22Rv1 (cell line): ENCODE measurements around the gene GMFB.
"Not testable (repeated sequence)": the region's sequence is repeated elsewhere in the genome, so short reads cannot be mapped to it uniquely, and the experiment has no call there.

Source experiments
- H3K27ac ChIP-seq: fragments of 450-650 bp; 2 replicates; pipeline ENCODE4 v1.5.1; 2017
- CTCF ChIP-seq: fragments of 450-650 bp; IDR thresholded peaks from 2 replicates; pipeline ENCODE4 v1.5.1; 2017; ENCODE audit warnings: mild to moderate bottlenecking
- ZFX ChIP-seq: fragments of 450-650 bp; IDR thresholded peaks from 2 replicates; pipeline ENCODE4 v1.6.1; 2017; ENCODE audit warnings: antibody characterized with exemption, borderline replicate concordance

The GMFB gene

GRCh38 chr14:54440476-54440872 lies 48.3 kb downstream of the GMFB start:
- H3K27ac ChIP-seq: peak overlapping the region; percentile 98
- TF ChIP-seq ZFX (no peak), CTCF (no peak)

GRCh38 chr14:54440037-54440436 lies 48.7 kb downstream of the GMFB start:
- peak overlapping the region; percentile 98 for H3K27ac ChIP-seq

GRCh38 chr14:54438703-54439102 lies 50.1 kb downstream of the GMFB start:
- no peak for TF ChIP-seq ZFX
- no peak for TF ChIP-seq CTCF

More at GRCh38 chr14:54440037-54440436, 48.7 kb downstream of the GMFB start:
- no peak for TF ChIP-seq ZFX
- TF ChIP-seq CTCF: no peak

GRCh38 chr14:54437954-54438353 lies 50.8 kb downstream of the GMFB start:
- H3K27ac ChIP-seq: not testable (repeated sequence)

More at GRCh38 chr14:54438703-54439102, 50.1 kb downstream of the GMFB start:
- H3K27ac ChIP-seq: no peak overlapping the region

- TF ChIP-seq CTCF (no peak), ZFX (no peak)
- H3K27ac ChIP-seq: no peak overlapping the region
Measured at GRCh38 chr14:54435500-54435981, 53.2 kb downstream of the GMFB start.

- no peak for TF ChIP-seq ZFX
- TF ChIP-seq CTCF: no peak
- no peak overlapping the region for H3K27ac ChIP-seq
Measured at GRCh38 chr14:54428527-54428926, 60.3 kb downstream of the GMFB start.

GRCh38 chr14:54427871-54428270 lies 60.9 kb downstream of the GMFB start:
- H3K27ac ChIP-seq: no peak overlapping the region
- TF ChIP-seq ZFX (no peak), CTCF (no peak)
